ENCODE results near the gene MTPN. TPM values are rescaled to one million over a fixed set of nuclear protein-coding genes. Genes with fewer than 3 reads are reported as not detected.

MTPN gene
- total and polyA plus RNA-seq, 10 of the 15 experiments (the other 5 are each of a cell fraction or from before 2014, with no cell fraction given), result 38.7 to 146 (median 85.4) TPM

DNA sequence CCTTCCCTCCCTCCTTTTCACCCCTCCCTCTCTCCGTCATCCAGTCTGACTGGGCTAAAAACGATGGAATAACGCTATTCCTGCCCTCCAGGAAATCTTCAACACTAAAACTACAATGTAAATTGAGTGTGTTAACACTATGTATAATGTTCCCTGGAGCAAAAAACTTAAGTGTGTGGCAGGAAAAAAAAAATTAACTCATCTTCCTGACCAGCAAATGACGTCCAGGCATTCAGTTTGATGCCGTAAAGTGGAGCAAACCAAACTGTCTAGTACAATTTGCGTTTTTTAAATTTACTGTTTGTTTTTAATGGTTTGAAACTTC, 545 bp upstream of the MTPN start:
- H3K4me1 ChIP-seq (ENCODE audit: control insufficient read depth, insufficient read depth, low read length), result peaks cover 27% of the 10 kb centered on the region
- peak overlapping the region; percentile 70 for H3K4me2 ChIP-seq (ENCODE audit: control insufficient read depth, insufficient read depth)
- 0 out of 2 replicates have a peak, but pooled peaks cover 3% of the 10 kb centered on the region for H4K20me1 ChIP-seq (ENCODE audit: control insufficient read depth, insufficient read depth)
- no peak for ATAC-seq
- H3K9ac ChIP-seq (ENCODE audit: control insufficient read depth, insufficient read depth, low read length), result no peak overlapping the region
- in situ Hi-C loops (cut with MboI), result loop anchor here (10.0 kb wide), 1 partner anchor 313 kb away; the partner anchor contains the start of gene STMP1
- peaks cover 50% of the 10 kb centered on the region for H3K79me2 ChIP-seq (ENCODE audit: control insufficient read depth, insufficient read depth, low read length)
- WGBS (ENCODE audit: insufficient coverage, insufficient replicate concordance, low lambda C conversion rate, missing lambda C conversion rate), result 33% methylated on average over 6 of the region's 6 CpGs
- peak overlapping the region; percentile 97 for H3K4me3 ChIP-seq
- H3K27ac ChIP-seq (ENCODE audit: control insufficient read depth, insufficient read depth), result peak overlapping the region; percentile 96; the same call in 1 of the 2 replicates
- no peaks in the 10 kb centered on the region; a peak in 1 of 4 replicates for H3K36me3 ChIP-seq (ENCODE audit: control insufficient read depth in 2 of 2, insufficient read depth in 2 of 2, low read length in 1 of 2)
- no peaks in the 10 kb centered on the region; the same call in 2 of the 3 replicates for H3K9me3 ChIP-seq (replicated peaks; ENCODE audit: control insufficient read depth, insufficient read depth, low read length)
- intact Hi-C loops (cut with micrococcal nuclease; ENCODE audit: unreplicated experiment), result loop anchor here (10.0 kb wide), 2 partner anchors 313 to 473 kb away; partner anchors contain the start of gene STMP1
- POLR2A ChIA-PET, result interaction anchor here (1.2 to 4.3 kb wide), 2 partner anchors 11 to 35 kb away, joined by 3 to 27 read pairs; no protein-coding TSS in a partner anchor
- no TSS peak for BruUV-seq (replicated peaks)
- no peak for FAIRE-seq
- H2AFZ ChIP-seq (ENCODE audit: control insufficient read depth, low read depth, low read length), result peak overlapping the region; percentile 89
- DNase-seq (ENCODE audit: low read depth, low spot score), result no peak
- H3K27me3 ChIP-seq (replicated peaks in 1 of 2; ENCODE audit: control insufficient read depth in 2 of 2, insufficient read depth in 2 of 2, low read length in 1 of 2), result no peaks in the 10 kb centered on the region
- RAD21 ChIA-PET (ENCODE audit: unreplicated experiment), result no interaction called here
- SMC1A ChIA-PET (ENCODE audit: uncharacterized antibody, unreplicated experiment), result interaction anchor here (1.4 to 2.4 kb wide), 2 partner anchors 12 to 29 kb away, joined by 4 to 11 read pairs; no protein-coding TSS in a partner anchor
- CTCF ChIA-PET, result interaction anchor here (1.3 kb wide), 1 partner anchor 31 kb away, joined by 3 read pairs; no protein-coding TSS in a partner anchor
- TF ChIP-seq WRNIP1 (IDR thresholded peaks at IDR 0.05; ENCODE audit: borderline replicate concordance, low read depth, low read length) (no peak), MTA2 (IDR thresholded peaks at IDR 0.05; ENCODE audit: low read depth) (no peak), TARDBP (IDR thresholded peaks at IDR 0.05; ENCODE audit: borderline replicate concordance) (no peak), IRF5 (IDR thresholded peaks at IDR 0.05; ENCODE audit: borderline replicate concordance) (no peak), ZBTB4 (CRISPR knock-in tag; IDR thresholded peaks at IDR 0.05) (no peak), YBX1 (IDR thresholded peaks at IDR 0.05) (no peak), CREM (IDR thresholded peaks at IDR 0.05; ENCODE audit: low read depth) (no peak), POLR2A (IDR thresholded peaks at IDR 0.05; ENCODE audit: low read depth, low read length) (no peak), SREBF2 (IDR thresholded peaks at IDR 0.05; ENCODE audit: low read length) (no peak), DPF2 (IDR thresholded peaks at IDR 0.05) (no peak), EGR1 (IDR thresholded peaks at IDR 0.05; ENCODE audit: borderline replicate concordance in 1 of 2, low read depth in 2 of 2, low read length in 2 of 2) (no peak), CBX5 (IDR thresholded peaks at IDR 0.05; ENCODE audit: low read depth) (no peak), RB1 (IDR thresholded peaks at IDR 0.05; ENCODE audit: borderline replicate concordance) (no peak)
- TF ChIP-seq, protein P1, sequence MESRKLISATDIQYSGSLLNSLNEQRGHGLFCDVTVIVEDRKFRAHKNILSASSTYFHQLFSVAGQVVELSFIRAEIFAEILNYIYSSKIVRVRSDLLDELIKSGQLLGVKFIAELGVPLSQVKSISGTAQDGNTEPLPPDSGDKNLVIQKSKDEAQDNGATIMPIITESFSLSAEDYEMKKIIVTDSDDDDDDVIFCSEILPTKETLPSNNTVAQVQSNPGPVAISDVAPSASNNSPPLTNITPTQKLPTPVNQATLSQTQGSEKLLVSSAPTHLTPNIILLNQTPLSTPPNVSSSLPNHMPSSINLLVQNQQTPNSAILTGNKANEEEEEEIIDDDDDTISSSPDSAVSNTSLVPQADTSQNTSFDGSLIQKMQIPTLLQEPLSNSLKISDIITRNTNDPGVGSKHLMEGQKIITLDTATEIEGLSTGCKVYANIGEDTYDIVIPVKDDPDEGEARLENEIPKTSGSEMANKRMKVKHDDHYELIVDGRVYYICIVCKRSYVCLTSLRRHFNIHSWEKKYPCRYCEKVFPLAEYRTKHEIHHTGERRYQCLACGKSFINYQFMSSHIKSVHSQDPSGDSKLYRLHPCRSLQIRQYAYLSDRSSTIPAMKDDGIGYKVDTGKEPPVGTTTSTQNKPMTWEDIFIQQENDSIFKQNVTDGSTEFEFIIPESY (IDR thresholded peaks at IDR 0.05), result no peak
- TF ChIP-seq, protein P2, sequence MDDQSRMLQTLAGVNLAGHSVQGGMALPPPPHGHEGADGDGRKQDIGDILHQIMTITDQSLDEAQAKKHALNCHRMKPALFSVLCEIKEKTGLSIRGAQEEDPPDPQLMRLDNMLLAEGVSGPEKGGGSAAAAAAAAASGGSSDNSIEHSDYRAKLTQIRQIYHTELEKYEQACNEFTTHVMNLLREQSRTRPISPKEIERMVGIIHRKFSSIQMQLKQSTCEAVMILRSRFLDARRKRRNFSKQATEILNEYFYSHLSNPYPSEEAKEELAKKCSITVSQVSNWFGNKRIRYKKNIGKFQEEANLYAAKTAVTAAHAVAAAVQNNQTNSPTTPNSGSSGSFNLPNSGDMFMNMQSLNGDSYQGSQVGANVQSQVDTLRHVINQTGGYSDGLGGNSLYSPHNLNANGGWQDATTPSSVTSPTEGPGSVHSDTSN (IDR thresholded peaks at IDR 0.05; ENCODE audit: insufficient replicate concordance, low read depth, low read length), result no peak
- TF ChIP-seq, protein P3, sequence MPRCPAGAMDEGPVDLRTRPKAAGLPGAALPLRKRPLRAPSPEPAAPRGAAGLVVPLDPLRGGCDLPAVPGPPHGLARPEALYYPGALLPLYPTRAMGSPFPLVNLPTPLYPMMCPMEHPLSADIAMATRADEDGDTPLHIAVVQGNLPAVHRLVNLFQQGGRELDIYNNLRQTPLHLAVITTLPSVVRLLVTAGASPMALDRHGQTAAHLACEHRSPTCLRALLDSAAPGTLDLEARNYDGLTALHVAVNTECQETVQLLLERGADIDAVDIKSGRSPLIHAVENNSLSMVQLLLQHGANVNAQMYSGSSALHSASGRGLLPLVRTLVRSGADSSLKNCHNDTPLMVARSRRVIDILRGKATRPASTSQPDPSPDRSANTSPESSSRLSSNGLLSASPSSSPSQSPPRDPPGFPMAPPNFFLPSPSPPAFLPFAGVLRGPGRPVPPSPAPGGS (IDR thresholded peaks at IDR 0.05; ENCODE audit: borderline replicate concordance, insufficient read depth, low read depth, low read length, poor library complexity, severe bottlenecking), result no peak

Measured in GM12878 (cell line).